ENCODE results near the gene SUCNR1. TPM values are rescaled to one million over a fixed set of nuclear protein-coding genes. Genes with fewer than 3 reads are reported as not detected.
"Not testable (repeated sequence)": the region's sequence is repeated elsewhere in the genome, so short reads cannot be mapped to it uniquely, and the experiment has no call there.

The SUCNR1 gene
- total RNA-seq, 1 experiment from 2014 or later, result not detected

DNA sequence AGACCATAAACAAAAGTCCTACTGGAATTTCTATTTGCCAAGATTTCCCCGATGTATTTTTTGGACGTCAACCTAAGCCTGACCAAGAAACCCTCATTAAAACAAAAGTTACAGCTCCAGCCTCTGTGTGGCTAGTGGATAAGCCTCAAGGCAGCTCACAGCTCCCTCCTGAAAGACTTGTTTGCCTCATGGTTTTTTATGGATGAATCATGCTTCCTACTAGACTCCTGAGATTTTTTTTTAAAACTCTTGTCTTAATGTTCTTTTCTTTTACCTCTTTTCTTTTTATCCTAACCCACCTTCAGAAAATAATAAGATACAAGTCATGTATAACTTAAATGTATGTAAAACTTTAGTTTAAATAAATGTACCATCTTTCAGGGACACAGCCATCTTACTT, 52.4 kb downstream of the SUCNR1 start (continued):
- TF ChIP-seq, protein P1, sequence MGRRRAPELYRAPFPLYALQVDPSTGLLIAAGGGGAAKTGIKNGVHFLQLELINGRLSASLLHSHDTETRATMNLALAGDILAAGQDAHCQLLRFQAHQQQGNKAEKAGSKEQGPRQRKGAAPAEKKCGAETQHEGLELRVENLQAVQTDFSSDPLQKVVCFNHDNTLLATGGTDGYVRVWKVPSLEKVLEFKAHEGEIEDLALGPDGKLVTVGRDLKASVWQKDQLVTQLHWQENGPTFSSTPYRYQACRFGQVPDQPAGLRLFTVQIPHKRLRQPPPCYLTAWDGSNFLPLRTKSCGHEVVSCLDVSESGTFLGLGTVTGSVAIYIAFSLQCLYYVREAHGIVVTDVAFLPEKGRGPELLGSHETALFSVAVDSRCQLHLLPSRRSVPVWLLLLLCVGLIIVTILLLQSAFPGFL (CRISPR knock-in tag; IDR thresholded peaks at IDR 0.05; ENCODE audit: borderline replicate concordance), result no peak
- TF ChIP-seq ELF4 (CRISPR knock-in tag; IDR thresholded peaks at IDR 0.05; ENCODE audit: low read depth) (no peak), ZNF263 (CRISPR knock-in tag; IDR thresholded peaks at IDR 0.05; ENCODE audit: low read depth) (no peak), FOXJ3 (CRISPR knock-in tag; IDR thresholded peaks at IDR 0.05; ENCODE audit: borderline replicate concordance) (no peak), OVOL2 (CRISPR knock-in tag; IDR thresholded peaks at IDR 0.05; ENCODE audit: borderline replicate concordance) (no peak), FOXK1 (CRISPR knock-in tag; IDR thresholded peaks at IDR 0.05) (no peak), PRRX2 (CRISPR knock-in tag; IDR thresholded peaks at IDR 0.05) (no peak), NFYB (CRISPR knock-in tag; conservative IDR thresholded peaks at IDR 0.05; ENCODE audit: low read depth) (no peak), ZNF121 (CRISPR knock-in tag; IDR thresholded peaks at IDR 0.05) (no peak), ATF1 (CRISPR knock-in tag; IDR thresholded peaks at IDR 0.05) (no peak), ATF3 (CRISPR knock-in tag; conservative IDR thresholded peaks at IDR 0.05) (no peak)
- TF ChIP-seq, protein P2, sequence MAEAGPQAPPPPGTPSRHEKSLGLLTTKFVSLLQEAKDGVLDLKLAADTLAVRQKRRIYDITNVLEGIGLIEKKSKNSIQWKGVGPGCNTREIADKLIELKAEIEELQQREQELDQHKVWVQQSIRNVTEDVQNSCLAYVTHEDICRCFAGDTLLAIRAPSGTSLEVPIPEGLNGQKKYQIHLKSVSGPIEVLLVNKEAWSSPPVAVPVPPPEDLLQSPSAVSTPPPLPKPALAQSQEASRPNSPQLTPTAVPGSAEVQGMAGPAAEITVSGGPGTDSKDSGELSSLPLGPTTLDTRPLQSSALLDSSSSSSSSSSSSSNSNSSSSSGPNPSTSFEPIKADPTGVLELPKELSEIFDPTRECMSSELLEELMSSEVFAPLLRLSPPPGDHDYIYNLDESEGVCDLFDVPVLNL (CRISPR knock-in tag; IDR thresholded peaks at IDR 0.05; ENCODE audit: borderline replicate concordance, low read depth), result no peak

- no peak for DNase-seq (ENCODE audit: low spot score)
- TF ChIP-seq IRF2 (CRISPR knock-in tag; IDR thresholded peaks at IDR 0.05; ENCODE audit: borderline replicate concordance, low read depth), result no peak
- TF ChIP-seq, protein P3, sequence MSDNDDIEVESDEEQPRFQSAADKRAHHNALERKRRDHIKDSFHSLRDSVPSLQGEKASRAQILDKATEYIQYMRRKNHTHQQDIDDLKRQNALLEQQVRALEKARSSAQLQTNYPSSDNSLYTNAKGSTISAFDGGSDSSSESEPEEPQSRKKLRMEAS (CRISPR knock-in tag; IDR thresholded peaks at IDR 0.05), result no peak
- no peak for TF ChIP-seq AR (CRISPR knock-in tag; IDR thresholded peaks at IDR 0.05)
- peaks cover 7% of the 10 kb centered on the region for H3K36me3 Mint-ChIP-seq
- no peak for ATAC-seq
- no peak overlapping the region for H3K4me3 Mint-ChIP-seq
- ChIA-PET POLR2A (no interaction called here), CTCF (no interaction called here)
- H3K4me1 Mint-ChIP-seq, result peaks cover 3% of the 10 kb centered on the region; the same call in 1 of the 2 replicates
- peaks cover 13% of the 10 kb centered on the region for H3K9me3 Mint-ChIP-seq
- no peaks in the 10 kb centered on the region for H3K27me3 Mint-ChIP-seq (ENCODE audit: low read depth)
- H3K27ac Mint-ChIP-seq, result no peak overlapping the region
Observed at GRCh38 chr3:151926956-151927355, 53.5 kb downstream of the SUCNR1 start.

DNA sequence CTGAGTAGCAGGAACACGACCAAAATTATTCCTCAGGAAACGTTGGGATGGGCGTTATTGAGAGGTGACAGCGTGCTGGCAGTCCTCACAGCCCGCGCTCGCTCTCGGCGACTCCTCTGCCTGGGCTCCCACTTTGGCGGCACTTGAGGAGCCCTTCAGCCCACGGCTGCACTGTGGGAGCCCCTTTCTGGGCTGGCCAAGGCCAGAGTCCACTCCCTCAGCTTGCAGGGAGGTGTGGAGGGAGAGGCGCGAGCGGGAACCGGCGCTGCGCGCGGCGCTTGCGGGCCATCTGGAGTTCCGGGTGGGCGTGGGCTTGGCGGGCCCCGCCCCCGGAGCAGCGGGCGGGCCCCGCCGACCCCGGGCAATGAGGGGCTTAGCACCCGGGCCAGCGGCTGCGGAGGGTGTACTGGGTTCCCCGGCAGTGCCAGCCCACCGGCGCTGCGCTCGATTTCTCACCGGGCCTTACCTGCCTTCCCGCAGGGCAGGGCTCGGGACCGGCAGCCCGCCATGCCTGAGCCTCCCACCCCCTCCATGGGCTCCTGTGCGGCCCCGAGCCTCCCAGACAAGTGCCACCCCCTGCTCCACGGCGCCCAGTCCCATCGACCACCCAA, 54.6 kb downstream of the SUCNR1 start:
- DNase-seq (ENCODE audit: low spot score); H3K36me3 Mint-ChIP-seq; H3K27ac Mint-ChIP-seq; POLR2A ChIA-PET; CTCF ChIA-PET; H3K27me3 Mint-ChIP-seq (ENCODE audit: low read depth); H3K4me1 Mint-ChIP-seq; ATAC-seq; H3K4me3 Mint-ChIP-seq: not testable (repeated sequence)
- H3K9me3 Mint-ChIP-seq, result peaks cover 13% of the 10 kb centered on the region

GRCh38 chr3:151931171-151931570, 57.7 kb downstream of the SUCNR1 start:
- Mint-ChIP-seq H3K9me3 (peaks cover 13% of the 10 kb centered on the region), H3K36me3 (peaks cover 7% of the 10 kb centered on the region), H3K27ac (no peak overlapping the region), H3K4me1 (peaks cover 3% of the 10 kb centered on the region; the same call in 1 of the 2 replicates), H3K27me3 (ENCODE audit: low read depth) (no peaks in the 10 kb centered on the region), H3K4me3 (no peak overlapping the region)
- CTCF ChIA-PET, result no interaction called here
- ATAC-seq (no peak), DNase-seq (ENCODE audit: low spot score) (no peak)
- POLR2A ChIA-PET, result no interaction called here
- TF ChIP-seq, protein P4, sequence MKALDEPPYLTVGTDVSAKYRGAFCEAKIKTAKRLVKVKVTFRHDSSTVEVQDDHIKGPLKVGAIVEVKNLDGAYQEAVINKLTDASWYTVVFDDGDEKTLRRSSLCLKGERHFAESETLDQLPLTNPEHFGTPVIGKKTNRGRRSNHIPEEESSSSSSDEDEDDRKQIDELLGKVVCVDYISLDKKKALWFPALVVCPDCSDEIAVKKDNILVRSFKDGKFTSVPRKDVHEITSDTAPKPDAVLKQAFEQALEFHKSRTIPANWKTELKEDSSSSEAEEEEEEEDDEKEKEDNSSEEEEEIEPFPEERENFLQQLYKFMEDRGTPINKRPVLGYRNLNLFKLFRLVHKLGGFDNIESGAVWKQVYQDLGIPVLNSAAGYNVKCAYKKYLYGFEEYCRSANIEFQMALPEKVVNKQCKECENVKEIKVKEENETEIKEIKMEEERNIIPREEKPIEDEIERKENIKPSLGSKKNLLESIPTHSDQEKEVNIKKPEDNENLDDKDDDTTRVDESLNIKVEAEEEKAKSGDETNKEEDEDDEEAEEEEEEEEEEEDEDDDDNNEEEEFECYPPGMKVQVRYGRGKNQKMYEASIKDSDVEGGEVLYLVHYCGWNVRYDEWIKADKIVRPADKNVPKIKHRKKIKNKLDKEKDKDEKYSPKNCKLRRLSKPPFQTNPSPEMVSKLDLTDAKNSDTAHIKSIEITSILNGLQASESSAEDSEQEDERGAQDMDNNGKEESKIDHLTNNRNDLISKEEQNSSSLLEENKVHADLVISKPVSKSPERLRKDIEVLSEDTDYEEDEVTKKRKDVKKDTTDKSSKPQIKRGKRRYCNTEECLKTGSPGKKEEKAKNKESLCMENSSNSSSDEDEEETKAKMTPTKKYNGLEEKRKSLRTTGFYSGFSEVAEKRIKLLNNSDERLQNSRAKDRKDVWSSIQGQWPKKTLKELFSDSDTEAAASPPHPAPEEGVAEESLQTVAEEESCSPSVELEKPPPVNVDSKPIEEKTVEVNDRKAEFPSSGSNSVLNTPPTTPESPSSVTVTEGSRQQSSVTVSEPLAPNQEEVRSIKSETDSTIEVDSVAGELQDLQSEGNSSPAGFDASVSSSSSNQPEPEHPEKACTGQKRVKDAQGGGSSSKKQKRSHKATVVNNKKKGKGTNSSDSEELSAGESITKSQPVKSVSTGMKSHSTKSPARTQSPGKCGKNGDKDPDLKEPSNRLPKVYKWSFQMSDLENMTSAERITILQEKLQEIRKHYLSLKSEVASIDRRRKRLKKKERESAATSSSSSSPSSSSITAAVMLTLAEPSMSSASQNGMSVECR (CRISPR knock-in tag; IDR thresholded peaks at IDR 0.05; ENCODE audit: borderline replicate concordance), result no peak
- TF ChIP-seq RELA (CRISPR knock-in tag; IDR thresholded peaks at IDR 0.05; ENCODE audit: borderline replicate concordance), result no peak
- no peak for TF ChIP-seq ZNF138 (CRISPR knock-in tag; conservative IDR thresholded peaks at IDR 0.05)
- TF ChIP-seq RORB (CRISPR knock-in tag; IDR thresholded peaks at IDR 0.05), result no peak
- TF ChIP-seq NR2C2 (CRISPR knock-in tag; IDR thresholded peaks at IDR 0.05), result no peak
